Uterus (tissue), 4 donors: ENCODE measurements around the gene MYNN. TPM values are rescaled to one million over a fixed set of nuclear protein-coding genes. Genes with fewer than 3 reads are reported as not detected.

ENCODE experiments used
- DNase-seq, 2 donors: peaks; one replicate each; pipeline ENCODE4 v3.0.0-alpha.2; 2019 to 2020
- H3K27ac ChIP-seq, 2 donors: fragments of 200-600 bp; sonication (generic); 1 replicate in 1 of 2; 2 replicates in 1 of 2; pipeline ENCODE4 v1.5.1; 2016 to 2018
- H3K27me3 ChIP-seq, 2 donors: fragments of 200-600 bp; sonication (generic); one replicate each; pipeline ENCODE4 v1.5.1; 2018 to 2019; ENCODE audit warnings: control low read depth in 1 of 2
- H3K36me3 ChIP-seq, 2 donors: fragments of 200-600 bp; sonication (generic); one replicate each; pipeline ENCODE4 v1.5.1; 2019; ENCODE audit warnings: control low read depth in 1 of 2
- H3K4me1 ChIP-seq, 2 donors: fragments of 200-600 bp; sonication (generic); one replicate each; pipeline ENCODE4 v1.5.1; 2018 to 2019; ENCODE audit warnings: control low read depth in 1 of 2
- H3K4me3 ChIP-seq, 2 donors: fragments of 200-600 bp; sonication (generic); 1 replicate in 1 of 2; 2 replicates in 1 of 2; pipeline ENCODE4 v1.5.1; 2018 to 2019; ENCODE audit warnings: mild to moderate bottlenecking in 1 of 2
- H3K9me3 ChIP-seq, 2 donors: fragments of 200-600 bp; sonication (generic); one replicate each; pipeline ENCODE4 v1.5.1; 2019; ENCODE audit warnings: control low read depth in 1 of 2
- CTCF ChIP-seq, 4 experiments: fragments of 200-600 bp in 2 of 4; fragments of 450-650 bp in 2 of 4; sonication (generic) in 2 of 4; IDR thresholded peaks; one replicate each; pipeline ENCODE4 v1.5.1; 2016 to 2019; ENCODE audit warnings: antibody characterized with exemption in 4 of 4, mild to moderate bottlenecking in 2 of 4, moderate library complexity in 1 of 4
- POLR2A ChIP-seq, 2 donors: fragments of 450-650 bp; IDR thresholded peaks; one replicate each; pipeline ENCODE4 v1.6.1; 2016; ENCODE audit warnings: antibody characterized with exemption in 2 of 2, mild to moderate bottlenecking in 1 of 2, moderate library complexity in 1 of 2
- intact Hi-C: fragments of 100-400 bp; cut with DNase I; formaldehyde crosslinking; loops from one replicate; pipeline ENCODE4 v1.15.1; 2023; ENCODE audit warnings: low total_unique reads
- total RNA-seq, 4 donors: library from RNA; depleted of rRNA in 3 of 4; stranded (reverse); fragments of >200 nt in 3 of 4; gene quantifications; one replicate each; pipeline versions ENCODE4 v1.1.0 to v1.2.4, GENCODE V29; 2014 to 2023
- donor health status: DM: yes; HTN: yes; CAD: no.

Gene MYNN
- total RNA-seq, 4 donors from 2014 or later, result 17.2 to 55.9 (median 23.0) TPM

DNA sequence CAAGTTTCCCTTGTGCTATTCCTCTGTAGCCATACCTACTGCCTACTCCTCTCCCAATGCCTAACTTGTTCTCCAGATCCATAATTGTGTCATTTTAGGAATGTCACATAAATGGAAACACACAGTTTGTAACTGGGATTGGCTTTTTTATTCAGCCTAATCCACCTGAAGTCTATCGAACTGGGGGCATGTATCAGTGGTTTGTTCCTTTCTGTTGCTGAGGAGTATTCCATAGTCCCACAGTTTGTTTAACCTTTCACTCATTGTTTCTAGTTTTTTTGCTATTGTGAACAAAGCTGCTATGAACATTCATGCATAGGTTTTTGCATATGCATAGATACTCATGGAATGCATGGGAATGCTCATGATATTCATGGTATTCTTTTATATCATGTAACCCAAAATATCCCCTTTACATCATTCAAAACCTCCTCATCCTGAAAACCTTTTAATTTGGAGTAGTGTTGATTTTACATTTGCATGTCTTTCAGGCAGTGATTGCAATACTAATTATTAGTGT lies 65.4 kb downstream of the MYNN start:
- Histone ChIP-seq H3K36me3 (no peaks in the 10 kb centered on the region), H3K27me3 (no peaks in the 10 kb centered on the region), H3K9me3 (no peaks in the 10 kb centered on the region), H3K27ac (no peak overlapping the region), H3K4me3 (no peak overlapping the region), H3K4me1 (no peaks in the 10 kb centered on the region)
- intact Hi-C loops, result no loop called here
- no peak for DNase-seq
- TF ChIP-seq POLR2A (IDR thresholded peaks at IDR 0.05) (no peak), CTCF (IDR thresholded peaks at IDR 0.05) (no peak)

Other genes starting within 250 kb of the MYNN start
- gene MECOM, start 109.7 kb upstream of the MYNN start, total RNA-seq, result 10 to 100 TPM; 12.8 to 76.9 (median 35.1) TPM
- gene TERC, start 8.3 kb upstream of the MYNN start, total RNA-seq, result 100 to 1,000 TPM in 3 of 4 donors, 1 to 10 TPM in 1; 4.6 to 705 (median 482) TPM
- 1 to 10 TPM in 3 of 4 donors, under 1 TPM in 1; 0.58 to 7.4 (median 3.7) TPM for gene ACTRT3, start 3.8 kb upstream of the MYNN start, total RNA-seq
- gene LRRIQ4, start 39.5 kb downstream of the MYNN start, total RNA-seq, result under 1 TPM in 1 of 4 donors, not detected in 3; 0.14 TPM
- 10 to 100 TPM in 1 of 4 donors, 1 to 10 TPM in 2, not detected in 1; 1.3 to 27.3 (median 5.8) TPM for gene LRRC34, start 39.5 kb downstream of the MYNN start, total RNA-seq
- under 1 TPM in 1 of 4 donors, not detected in 3; 0.35 TPM for gene LRRC31, start 96.5 kb downstream of the MYNN start, total RNA-seq
- gene SAMD7, start 138.2 kb downstream of the MYNN start, total RNA-seq, result not detected
- gene SEC62, start 193.4 kb downstream of the MYNN start, total RNA-seq, result 100 to 1,000 TPM in 1 of 4 donors, 10 to 100 TPM in 3; 20.0 to 195 (median 65.2) TPM